Cardiac ventricle fibroblast (primary cell): ENCODE data around the gene MRPS12. TPM values are rescaled to one million over a fixed set of nuclear protein-coding genes. Genes with fewer than 3 reads are reported as not detected.

Experiments
- total RNA-seq: library from RNA; depleted of rRNA; stranded (reverse); fragments of >200 nt; gene quantifications from 2 replicates; pipeline ENCODE4 v1.2.3, GENCODE V29; 2015

Gene MRPS12
- 34.8 and 35.0 TPM in 2 replicates for total RNA-seq

DNA sequence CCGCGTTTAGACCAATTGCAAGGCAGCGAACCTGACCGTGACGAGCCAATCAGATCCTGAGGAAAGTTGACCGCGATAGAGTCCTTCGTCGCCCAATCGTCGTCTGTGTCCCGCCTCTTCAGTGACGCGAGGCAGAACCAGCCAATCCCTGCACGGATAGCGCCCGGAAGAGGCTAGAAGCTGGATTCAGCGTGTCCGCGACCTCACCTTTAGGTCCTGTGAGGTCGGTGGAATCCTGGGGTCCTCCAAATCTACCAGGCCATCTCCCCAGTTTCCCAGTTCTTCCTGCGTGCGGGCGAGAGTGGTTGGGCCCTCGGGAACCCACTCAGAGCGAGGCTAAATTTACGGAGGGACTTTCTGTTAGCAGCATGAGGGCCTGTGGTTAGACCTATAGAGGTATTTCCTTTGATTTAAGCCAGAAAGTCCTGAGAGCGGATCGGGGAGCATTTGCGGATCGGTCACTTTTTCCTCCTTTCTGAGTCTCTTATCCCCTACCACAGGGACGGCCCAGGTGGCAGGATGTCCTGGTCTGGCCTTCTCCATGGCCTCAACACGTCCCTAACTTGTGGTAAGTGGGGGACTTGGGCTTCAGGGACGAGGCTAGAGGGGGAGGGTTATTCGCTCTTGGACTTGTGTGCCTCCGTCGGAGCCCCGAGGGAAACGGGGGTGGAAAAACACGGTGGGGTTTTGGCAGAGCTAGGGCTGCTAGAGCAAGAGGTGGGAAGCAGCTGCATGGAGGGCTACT lies at the start of gene MRPS12:
MRPS12 (plus strand) TSS at position 169 of the 745 bp plus-strand sequence; CDS start at position 520, 351 bp downstream.

DNA sequence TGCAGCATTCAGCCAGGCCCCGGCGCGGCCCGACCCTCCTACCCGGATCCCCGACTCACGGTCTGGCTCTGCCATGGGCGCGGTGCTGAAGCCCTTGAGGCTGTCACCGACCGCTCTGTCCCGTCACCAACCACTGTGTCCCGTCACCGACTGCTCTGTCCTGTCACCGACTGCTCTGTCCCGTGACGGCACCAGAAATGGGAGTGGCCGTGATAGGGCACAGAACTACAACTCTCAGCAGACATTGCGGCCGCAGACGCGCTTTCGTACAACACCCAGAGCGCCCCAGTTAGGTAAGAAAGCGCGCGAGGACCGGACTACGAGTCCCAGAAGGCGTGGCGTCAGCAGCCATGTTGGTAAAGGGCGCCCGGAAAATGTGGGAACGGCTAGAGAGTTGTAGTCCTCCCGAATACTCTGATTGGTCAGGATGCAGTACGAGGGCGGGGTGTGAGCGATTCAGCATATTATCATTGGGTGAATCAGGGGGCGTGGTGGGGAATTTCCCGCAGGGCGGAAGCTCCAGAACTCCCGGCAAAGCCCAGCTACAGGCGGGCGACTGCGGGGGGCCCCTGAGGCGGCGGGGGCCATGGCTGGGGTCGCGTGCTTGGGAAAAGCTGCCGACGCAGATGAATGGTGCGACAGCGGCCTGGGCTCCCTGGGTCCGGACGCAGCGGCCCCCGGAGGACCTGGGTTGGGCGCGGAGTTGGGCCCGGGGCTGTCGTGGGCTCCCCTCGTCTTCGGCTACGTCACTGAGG lies 31.1 kb upstream of the MRPS12 start, which contains the start of the genes NFKBIB and SIRT2:
NFKBIB (plus strand) TSS at position 523 of the 755 bp plus-strand sequence; CDS start at position 587, 64 bp downstream.
SIRT2 (minus strand) TSS at position 172 of the 755 bp plus-strand sequence; CDS start at position 75, 97 bp downstream.

DNA sequence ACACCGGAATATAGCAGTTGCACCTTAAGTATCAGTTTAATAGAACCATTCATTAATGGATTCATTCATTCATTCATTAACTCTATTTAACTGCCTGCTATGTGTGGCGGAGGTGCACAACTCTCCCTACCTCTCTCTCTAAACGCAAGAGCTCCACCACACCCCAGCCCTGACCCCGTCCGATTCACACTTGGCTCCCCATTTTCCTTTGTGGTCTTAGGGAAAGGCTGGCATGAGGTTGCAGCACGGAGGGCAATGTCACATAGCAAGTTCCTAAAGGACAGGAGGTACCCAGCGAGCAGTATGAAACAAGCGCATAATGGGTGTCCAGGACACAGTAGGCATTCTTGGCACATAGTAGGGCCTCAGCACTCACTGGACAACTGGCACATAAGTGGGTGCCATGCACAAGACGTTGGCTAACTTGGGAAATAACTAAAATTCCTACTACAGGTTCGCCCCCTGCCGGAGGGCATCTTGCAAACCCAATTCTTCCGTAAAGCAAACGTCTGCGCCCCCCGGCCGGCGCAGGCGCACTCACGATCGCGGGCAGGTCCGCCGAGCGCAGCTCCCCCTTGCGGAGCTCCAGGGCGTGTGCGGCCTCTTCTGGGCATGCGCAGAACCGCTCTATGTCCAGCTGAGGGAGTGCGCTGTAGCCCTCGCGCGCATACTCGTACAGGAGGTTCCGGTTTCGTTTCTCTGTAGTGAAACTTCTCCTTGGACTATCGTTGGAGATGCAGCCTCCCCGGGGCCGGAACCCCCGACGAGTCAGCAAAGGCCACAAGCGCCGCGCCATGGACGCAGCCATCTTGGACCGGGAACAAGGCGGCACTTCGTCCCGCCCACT lies 592 bp upstream of the MRPS12 start, which contains the start of gene SARS2:
SARS2 (minus strand) TSS at position 835 of the 847 bp plus-strand sequence; CDS start at position 808, 27 bp downstream.

DNA sequence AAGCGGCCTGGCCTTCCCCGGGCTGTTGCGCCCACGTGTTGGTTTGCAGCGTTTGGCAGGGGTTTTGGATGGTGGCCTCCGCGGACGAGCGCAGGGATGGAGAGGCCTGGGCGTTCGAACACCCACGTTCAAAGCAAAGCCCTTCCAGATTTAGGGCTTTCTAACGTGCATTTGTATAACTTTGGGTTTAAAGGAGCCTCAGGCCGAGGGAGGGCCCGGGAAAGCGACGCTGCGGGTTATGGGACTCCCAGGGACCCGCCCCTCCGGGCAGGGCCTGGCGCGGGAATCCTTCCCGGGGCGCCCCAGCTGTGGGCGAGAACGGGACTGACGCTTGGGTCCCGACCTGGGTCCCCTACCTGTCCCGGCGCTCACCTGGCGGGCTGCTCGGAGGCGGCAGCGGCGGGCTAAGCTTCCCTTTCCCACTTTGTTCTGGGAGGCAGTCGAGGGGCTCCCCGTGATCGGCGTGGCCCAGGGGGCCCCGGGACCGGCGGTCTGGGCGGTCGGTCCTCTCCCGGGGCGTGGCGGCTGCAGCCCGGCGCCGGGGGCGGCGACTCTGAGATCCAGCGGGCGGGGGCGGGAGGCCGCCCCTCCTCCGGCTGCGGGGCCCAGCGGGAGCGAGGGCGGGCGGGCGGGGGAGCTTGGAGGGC lies 44.6 kb downstream of the MRPS12 start, which contains the start of gene FBXO17:
FBXO17 (minus strand) TSS at position 529 of the 647 bp plus-strand sequence. CDS start 25,423 bp downstream, outside the sequence.

Other genes with a start within 250 kb of the MRPS12 start
- gene CAPN12, start 186.5 kb upstream of the MRPS12 start, total RNA-seq, result not detected in 2 replicates
- gene LGALS7, start 157.4 kb upstream of the MRPS12 start, total RNA-seq, result not detected in 2 replicates
- gene LGALS7B, start 141.7 kb upstream of the MRPS12 start, total RNA-seq, result not detected in 2 replicates
- gene LGALS4, start 118.0 kb upstream of the MRPS12 start, total RNA-seq, result not detected in 2 replicates
- gene ECH1, start 99.2 kb upstream of the MRPS12 start, total RNA-seq, result 67.3 and 78.4 TPM in 2 replicates
- 160 and 169 TPM in 2 replicates for gene HNRNPL, start 81.0 kb upstream of the MRPS12 start, total RNA-seq
- gene RINL, start 52.7 kb upstream of the MRPS12 start, total RNA-seq, result 2.4 and 5.2 TPM in 2 replicates
- 50.6 and 51.1 TPM in 2 replicates for gene SIRT2, start 31.3 kb upstream of the MRPS12 start, total RNA-seq
- 10.3 and 16.1 TPM in 2 replicates for gene NFKBIB, start 31.0 kb upstream of the MRPS12 start, total RNA-seq
- gene CCER2, start 18.8 kb upstream of the MRPS12 start, total RNA-seq, result not detected in 2 replicates
- gene SARS2, start 181 bp upstream of the MRPS12 start, total RNA-seq, result 11.1 and 16.3 TPM in 2 replicates
- 35.4 and 36.2 TPM in 2 replicates for gene FBXO17, start 44.8 kb downstream of the MRPS12 start, total RNA-seq
- 1.6 and 7.0 TPM in 2 replicates for gene FBXO27, start 101.6 kb downstream of the MRPS12 start, total RNA-seq
- not detected in 2 replicates for gene ACP7, start 153.4 kb downstream of the MRPS12 start, total RNA-seq
- 6.9 and 12.2 TPM in 2 replicates for gene PAK4, start 194.8 kb downstream of the MRPS12 start, total RNA-seq